Psoas muscle (tissue), 8 donors: ENCODE measurements around the gene FARSA. TPM values are rescaled to one million over a fixed set of nuclear protein-coding genes. Genes with fewer than 3 reads are reported as not detected.

ENCODE experiments used
- ATAC-seq, 4 donors: fragments of 200-7000 bp; cut with Tn5 transposase; one replicate each; pipeline ENCODE4 v1.9.1; 2020; ENCODE audit warnings: moderate library complexity in 3 of 4, mild to moderate bottlenecking in 2 of 4
- DNase-seq, 2 donors: peaks; one replicate each; pipeline ENCODE4 v3.0.0-alpha.2; 2020
- H3K27ac ChIP-seq: fragments of 200-600 bp; one replicate; pipeline ENCODE4 v1.8.0; 2022
- H3K27me3 ChIP-seq, 3 donors: fragments of 200-600 bp in 1 of 3; one replicate each; pipeline versions ENCODE4 v1.6.1 to v1.8.0; 2013 to 2022; ENCODE audit warnings: low read length in 2 of 3, mild to moderate bottlenecking in 2 of 3, moderate library complexity in 1 of 3; ENCODE audit not compliant: insufficient read depth in 3 of 3
- H3K36me3 ChIP-seq, 2 donors: fragments of 200-600 bp in 1 of 2; one replicate each; pipeline versions ENCODE4 v1.6.1 to v1.8.0; 2013 to 2022; ENCODE audit warnings: low read depth in 1 of 2, mild to moderate bottlenecking in 1 of 2, moderate library complexity in 1 of 2; ENCODE audit not compliant: insufficient read depth in 1 of 2
- H3K4me1 ChIP-seq: fragments of 200-600 bp; one replicate; pipeline ENCODE4 v1.8.0; 2022
- H3K4me3 ChIP-seq: fragments of 200-600 bp; one replicate; pipeline ENCODE4 v1.8.0; 2022; ENCODE audit warnings: mild to moderate bottlenecking
- H3K9me3 ChIP-seq: fragments of 200-600 bp; one replicate; pipeline ENCODE4 v1.8.0; 2022
- WGBS, 3 donors: extraction: QIAGEN DNeasy Blood & Tissue Kit; methylation state at CpG; one replicate each; pipeline versions ENCODE4 v1.1.6 to v1.1.7; 2013; 5-methylcytosine and 5-hydroxymethylcytosine counted together
- intact Hi-C, 2 donors: fragments of 100-400 bp; cut with DNase I; formaldehyde crosslinking; loops; one replicate each; pipeline versions ENCODE4 v1.11.0 to v1.14.2; 2022
- polyA plus RNA-seq, 3 donors: library from polyadenylated mRNA; stranded (reverse); fragments of 200-250 nt; gene quantifications; one replicate each; pipeline ENCODE4 v1.2.3, GENCODE V29; 2013
- total RNA-seq, 4 donors: library from RNA; stranded (reverse); fragmentation: NEBNext Ultra II Directional in 2 of 4; extraction: Animal tissue kit (Norgen Biotek cat#: 25700) in 2 of 4; gene quantifications; one replicate each; pipeline versions ENCODE4 v1.2.1 to v1.2.4, GENCODE V29; 2021 to 2023
- TF ChIP-seq, protein P1 (sequence below): fragments of 200-600 bp; IDR thresholded peaks from one replicate; pipeline ENCODE4 v1.8.0; 2022; ENCODE audit warnings: antibody characterized with exemption
- donor health status: healthy with polysubstance abuse.
- donor health status: DM: no; HTN: no; CAD: no; lungs with moderate emphysema.
- donor health status: Bipolar disorder and iron deficiency.
- donor health status: healthy.
- donor health status: DM: yes; HTN: yes; CAD: no.
- donor health status: DM: no; HTN: no; CAD: no.
- donor health status: DM: no; HTN: no; CAD: no.
- donor health status: DM: yes; HTN: yes; CAD: no.

The FARSA gene
- total and polyA plus RNA-seq, 7 donors, result 45.9 to 161 (median 61.6) TPM

- Histone ChIP-seq H3K27me3 (no peaks in the 10 kb centered on the region), H3K4me1 (peaks cover 8% of the 10 kb centered on the region), H3K36me3 (peaks cover 5 to 62% of the 10 kb centered on the region in 2 donors), H3K9me3 (no peaks in the 10 kb centered on the region), H3K4me3 (no peak overlapping the region), H3K27ac (no peak overlapping the region)
- no peak for ATAC-seq
- TF ChIP-seq, protein P1, sequence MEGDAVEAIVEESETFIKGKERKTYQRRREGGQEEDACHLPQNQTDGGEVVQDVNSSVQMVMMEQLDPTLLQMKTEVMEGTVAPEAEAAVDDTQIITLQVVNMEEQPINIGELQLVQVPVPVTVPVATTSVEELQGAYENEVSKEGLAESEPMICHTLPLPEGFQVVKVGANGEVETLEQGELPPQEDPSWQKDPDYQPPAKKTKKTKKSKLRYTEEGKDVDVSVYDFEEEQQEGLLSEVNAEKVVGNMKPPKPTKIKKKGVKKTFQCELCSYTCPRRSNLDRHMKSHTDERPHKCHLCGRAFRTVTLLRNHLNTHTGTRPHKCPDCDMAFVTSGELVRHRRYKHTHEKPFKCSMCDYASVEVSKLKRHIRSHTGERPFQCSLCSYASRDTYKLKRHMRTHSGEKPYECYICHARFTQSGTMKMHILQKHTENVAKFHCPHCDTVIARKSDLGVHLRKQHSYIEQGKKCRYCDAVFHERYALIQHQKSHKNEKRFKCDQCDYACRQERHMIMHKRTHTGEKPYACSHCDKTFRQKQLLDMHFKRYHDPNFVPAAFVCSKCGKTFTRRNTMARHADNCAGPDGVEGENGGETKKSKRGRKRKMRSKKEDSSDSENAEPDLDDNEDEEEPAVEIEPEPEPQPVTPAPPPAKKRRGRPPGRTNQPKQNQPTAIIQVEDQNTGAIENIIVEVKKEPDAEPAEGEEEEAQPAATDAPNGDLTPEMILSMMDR, result no peak
- DNase-seq, result no peak
- WGBS, 3 donors, result 84 to 92% (median 91%) methylated on average over 19 of the region's 19 CpGs
- intact Hi-C loops, result loop anchor here in 1 of 2 donors (10.0 kb wide), 1 partner anchor 125 kb away; the partner anchor contains the start of genes PRDX2, RNASEH2A and THSD8
Observed at GRCh38 chr19:12930002-12930645, 3.4 kb downstream of the FARSA start.

GRCh38 chr19:12924621-12925310 is 8.7 kb downstream of the FARSA start:
- TF ChIP-seq, protein P1, result no peak
- H3K9me3 ChIP-seq, result no peaks in the 10 kb centered on the region
- WGBS, 3 donors, result 95 to 96% (median 95%) methylated on average over 29 of the region's 29 CpGs
- ATAC-seq (no peak), DNase-seq (no peak)
- H3K36me3 ChIP-seq, result peaks cover 23 to 79% of the 10 kb centered on the region in 2 donors
- H3K27ac ChIP-seq, result no peak overlapping the region
- no peaks in the 10 kb centered on the region for H3K27me3 ChIP-seq
- no peak overlapping the region for H3K4me3 ChIP-seq
- no peaks in the 10 kb centered on the region for H3K4me1 ChIP-seq
- intact Hi-C loops, result no loop called here

DNA sequence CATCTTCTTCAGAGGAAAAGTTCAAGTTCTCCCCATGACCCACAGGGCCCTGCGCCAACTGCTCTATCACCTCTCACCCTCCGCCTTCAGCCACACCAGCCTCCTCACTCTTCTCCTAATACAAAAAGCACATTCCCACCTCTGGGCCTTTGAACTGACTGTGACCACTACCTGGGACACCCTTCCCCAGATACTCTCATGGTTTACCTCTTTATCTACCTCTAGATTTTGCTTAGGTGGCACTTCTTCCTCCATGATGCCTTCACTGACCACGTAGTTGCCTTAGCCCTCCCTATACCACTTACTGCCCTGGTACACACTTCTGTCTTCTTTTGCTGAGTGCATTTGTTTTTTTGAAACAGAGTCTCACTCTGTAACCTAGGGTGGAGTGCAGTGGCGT is 10.6 kb downstream of the FARSA start:
- peaks cover 18 to 61% of the 10 kb centered on the region in 2 donors for H3K36me3 ChIP-seq
- H3K9me3 ChIP-seq, result no peaks in the 10 kb centered on the region
- intact Hi-C loops, result no loop called here
- WGBS, 3 donors, result 94 to 98% (median 97%) methylated on average over 4 of the region's 4 CpGs
- H3K27me3 ChIP-seq, result no peaks in the 10 kb centered on the region
- no peak overlapping the region for H3K27ac ChIP-seq
- DNase-seq, result no peak
- H3K4me1 ChIP-seq, result peaks cover 3% of the 10 kb centered on the region
- TF ChIP-seq, protein P1, result no peak
- no peak for ATAC-seq
- H3K4me3 ChIP-seq, result no peak overlapping the region

DNA sequence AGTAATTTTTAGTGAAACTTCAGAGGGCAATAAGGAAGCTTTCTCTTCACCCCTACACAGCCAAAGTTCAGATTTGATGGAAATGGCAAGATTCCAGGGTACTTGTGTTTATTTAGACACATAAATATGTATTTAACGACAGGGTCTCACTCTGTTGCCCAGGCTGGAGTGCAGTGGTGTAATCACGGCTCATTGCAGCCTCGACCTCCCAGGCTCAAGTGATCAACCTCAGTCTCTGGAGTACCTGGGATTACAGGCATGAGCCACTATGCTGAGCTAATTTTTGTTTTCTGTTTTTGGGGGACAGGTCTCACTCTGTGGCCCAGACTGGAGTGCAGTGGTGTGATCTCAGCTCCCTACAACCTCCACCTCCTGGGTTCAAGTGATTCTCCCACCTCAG is 12.5 kb downstream of the FARSA start:
- ATAC-seq, result no peak
- no peak overlapping the region for H3K4me3 ChIP-seq

More for the DNA sequence above, 12.5 kb downstream of the FARSA start:
- TF ChIP-seq, protein P1, result no peak
- DNase-seq, result no peak
- H3K27me3 ChIP-seq, result no peaks in the 10 kb centered on the region
- intact Hi-C loops, result no loop called here
- 54 to 61% (median 54%) methylated on average over 3 of the region's 3 CpGs for WGBS, 3 donors
- peaks cover 18 to 42% of the 10 kb centered on the region in 2 donors for H3K36me3 ChIP-seq
- no peaks in the 10 kb centered on the region for H3K9me3 ChIP-seq
- H3K27ac ChIP-seq, result no peak overlapping the region
- peaks cover 3% of the 10 kb centered on the region for H3K4me1 ChIP-seq
